GM21723 (cell line): ENCODE results near the gene OR8D4.
"Not testable (repeated sequence)": the region's sequence is repeated elsewhere in the genome, so short reads cannot be mapped to it uniquely, and the experiment has no call there.

Experiments used
- ATAC-seq: cut with Tn5 transposase; IDR thresholded peaks from one replicate; pipeline ENCODE4 v1.9.1; 2021; ENCODE audit warnings: mild to moderate bottlenecking, moderate library complexity; ENCODE audit not compliant: unreplicated experiment

Gene OR8D4

DNA sequence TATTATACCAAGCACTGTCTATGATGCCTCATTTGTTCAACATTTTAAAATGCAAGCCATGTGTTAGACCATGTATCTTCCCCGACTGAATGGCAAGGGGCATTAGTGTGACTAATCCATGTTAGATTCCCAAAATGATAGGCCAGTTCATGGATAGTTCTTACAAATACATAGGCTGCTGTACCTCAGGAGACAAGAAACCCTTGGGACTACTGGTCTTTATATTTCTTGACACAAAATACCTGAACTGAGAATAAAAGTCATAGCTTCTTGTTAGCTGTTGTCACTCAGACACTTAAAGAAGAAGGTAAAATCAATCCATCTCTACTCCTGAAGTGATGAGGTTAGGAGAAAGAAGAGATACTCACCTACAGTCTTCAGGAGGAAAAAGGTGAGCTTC, at the start of gene OR8D4:
Gene OR8D4 (plus strand): TSS at position 301 of the 400 bp plus-strand sequence. CDS start 4,265 bp downstream, outside the sequence.
- no peak for ATAC-seq

DNA sequence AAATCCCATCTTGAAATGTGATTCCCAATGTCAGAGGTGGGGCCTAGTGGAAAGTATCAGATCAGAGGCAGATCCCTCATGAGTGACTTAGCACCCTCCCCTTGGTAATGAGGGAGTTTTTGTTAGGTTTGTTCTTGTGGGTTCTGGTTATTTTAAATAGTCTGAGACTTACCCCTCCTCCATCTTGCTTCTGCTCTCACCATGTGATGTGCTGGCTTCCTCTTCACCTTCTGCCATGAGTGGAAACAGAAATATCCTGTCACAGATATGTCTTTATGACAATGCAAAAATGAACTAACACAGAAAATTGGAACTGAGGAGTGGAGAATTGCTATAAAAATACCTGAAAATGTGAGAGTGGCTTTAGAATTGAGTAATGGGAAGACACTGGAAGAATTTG, 49.6 kb upstream of the OR8D4 start:
- no peak for ATAC-seq

GRCh38 chr11:123853038-123853437, 48.9 kb upstream of the OR8D4 start:
- no peak for ATAC-seq

- no peak for ATAC-seq
These were observed 45.5 kb upstream of the OR8D4 start for GRCh38 chr11:123856444-123856843.

GRCh38 chr11:123859731-123860130, 42.2 kb upstream of the OR8D4 start:
- no peak for ATAC-seq

- ATAC-seq, result not testable (repeated sequence)
These were observed 36.7 kb upstream of the OR8D4 start for GRCh38 chr11:123865293-123865692.

GRCh38 chr11:123867795-123868194, 34.2 kb upstream of the OR8D4 start:
- ATAC-seq, result not testable (repeated sequence)

DNA sequence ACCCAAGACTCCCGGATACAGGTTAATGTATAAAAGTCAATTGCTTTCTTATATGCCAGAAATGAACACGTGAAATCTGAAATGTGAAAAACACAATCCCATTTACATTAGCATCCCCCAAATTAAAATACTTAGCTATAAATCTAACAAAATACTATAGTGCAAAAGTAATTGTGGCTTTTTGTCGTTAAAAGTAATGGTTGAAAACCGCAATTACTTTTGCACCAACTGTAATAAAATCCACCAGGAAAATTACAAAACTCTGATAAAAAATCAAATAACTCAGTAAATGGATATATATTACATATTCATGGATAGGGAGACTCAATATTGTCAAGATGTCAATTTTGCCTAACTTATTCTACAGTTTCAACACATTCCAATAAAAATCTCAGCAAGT, 21.1 kb upstream of the OR8D4 start:
- ATAC-seq, result no peak

- no peak for ATAC-seq
These were observed 16.4 kb upstream of the OR8D4 start, which contains the start of gene TMEM225 for GRCh38 chr11:123885570-123885969. TMEM225 (minus strand) TSS chr11:123885670; CDS start chr11:123885425, 245 bp downstream.

DNA sequence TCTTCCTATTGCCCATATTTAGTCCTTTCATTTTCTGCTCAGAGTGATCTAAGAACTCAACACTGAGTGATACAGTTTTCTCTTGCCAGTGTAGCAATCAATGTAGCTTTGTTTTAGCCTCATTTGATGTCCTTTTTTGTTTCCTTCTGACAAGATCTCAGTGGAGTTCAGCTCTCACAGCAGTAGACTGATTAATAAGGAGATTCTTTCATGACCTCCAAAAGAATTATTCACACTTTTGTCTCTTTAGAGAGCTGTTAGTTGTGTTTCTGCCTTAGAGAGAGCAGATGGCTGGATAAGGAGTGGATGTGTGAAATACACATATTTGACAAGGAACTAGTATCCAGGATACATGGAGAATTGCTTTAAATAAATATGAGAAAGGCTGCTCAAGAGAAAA, 9.9 kb upstream of the OR8D4 start:
- ATAC-seq, result no peak

DNA sequence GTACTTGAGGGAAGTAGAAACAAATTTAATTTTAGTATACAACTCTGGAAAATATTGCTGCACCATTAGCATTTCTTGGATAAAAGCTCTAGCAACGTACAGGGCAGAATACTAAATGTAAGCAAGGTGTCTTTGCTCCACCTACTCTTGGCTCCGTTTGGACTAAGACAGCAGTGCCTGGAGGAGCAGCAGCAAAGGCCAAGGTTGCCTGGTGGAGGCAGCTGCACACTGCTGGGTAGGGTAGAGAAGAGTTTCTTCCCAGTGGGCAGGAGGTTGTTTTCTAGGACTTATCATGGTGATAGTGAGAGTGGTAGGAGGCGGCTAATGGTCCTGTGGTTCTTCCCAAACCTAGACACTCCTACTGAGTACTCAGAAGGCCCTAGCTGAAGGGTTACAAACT, 2.2 kb upstream of the OR8D4 start:
- ATAC-seq, result no peak

GRCh38 chr11:123903932-123904331, 2.0 kb downstream of the OR8D4 start:
- ATAC-seq, result peak; percentile 92

DNA sequence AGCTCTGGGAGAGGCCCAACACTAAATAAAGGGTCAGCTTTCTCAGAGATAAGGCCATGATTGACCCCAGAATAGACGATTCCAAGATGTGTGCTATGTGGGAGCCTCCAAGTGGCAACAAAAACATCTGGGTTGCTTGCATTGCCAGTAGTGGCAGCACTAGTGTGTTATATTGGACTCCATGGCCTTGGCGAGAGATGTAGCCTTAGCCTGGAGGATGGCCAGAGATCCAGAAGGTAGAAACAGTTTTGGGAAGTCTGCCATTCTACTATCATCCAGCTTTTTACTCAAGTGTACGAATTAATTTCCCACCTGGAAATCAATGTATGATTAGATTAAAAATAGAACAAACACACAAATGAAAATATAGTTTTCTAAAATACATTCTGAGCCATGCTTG, 3.0 kb downstream of the OR8D4 start:
- ATAC-seq, result no peak

DNA sequence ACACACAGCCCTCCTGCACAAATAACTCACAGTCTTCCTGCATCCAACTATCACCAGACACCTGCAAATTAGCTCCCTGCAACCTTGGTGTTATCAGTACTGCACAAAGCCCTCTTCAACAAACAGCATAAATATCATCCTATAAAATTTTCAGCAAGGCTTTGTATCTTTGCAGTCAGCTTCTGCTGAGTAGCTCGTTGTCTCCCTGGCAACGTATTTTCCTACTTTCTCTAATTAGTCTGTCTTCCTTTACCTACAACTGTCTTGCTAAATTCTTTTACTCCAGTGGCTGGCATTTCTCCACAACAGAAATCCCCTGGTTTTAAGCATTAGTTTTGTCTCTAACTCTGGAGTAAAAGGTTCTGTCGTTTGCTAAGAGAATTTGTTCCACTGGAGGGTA, 3.9 kb downstream of the OR8D4 start:
- no peak for ATAC-seq

DNA sequence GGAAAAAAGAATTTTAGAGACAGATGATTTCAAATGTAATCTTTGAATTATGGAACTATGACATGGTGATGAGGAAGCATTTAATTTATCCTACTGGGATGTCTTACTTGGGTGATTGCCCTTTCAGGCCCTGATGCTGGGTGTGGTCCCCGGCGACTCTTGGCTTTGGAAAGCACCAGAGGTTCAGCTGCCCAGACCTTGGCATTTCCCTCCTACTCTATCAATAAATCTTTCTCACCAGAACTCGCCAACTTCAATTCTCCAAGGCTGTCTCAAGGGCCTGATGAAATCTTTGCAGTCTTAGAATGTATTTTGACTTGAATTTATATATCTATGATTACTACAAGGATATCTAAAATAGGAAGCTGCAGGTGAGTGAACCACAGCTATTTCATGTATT, 19.0 kb downstream of the OR8D4 start:
- no peak for ATAC-seq

GRCh38 chr11:123924027-123924426, 22.1 kb downstream of the OR8D4 start:
- no peak for ATAC-seq

DNA sequence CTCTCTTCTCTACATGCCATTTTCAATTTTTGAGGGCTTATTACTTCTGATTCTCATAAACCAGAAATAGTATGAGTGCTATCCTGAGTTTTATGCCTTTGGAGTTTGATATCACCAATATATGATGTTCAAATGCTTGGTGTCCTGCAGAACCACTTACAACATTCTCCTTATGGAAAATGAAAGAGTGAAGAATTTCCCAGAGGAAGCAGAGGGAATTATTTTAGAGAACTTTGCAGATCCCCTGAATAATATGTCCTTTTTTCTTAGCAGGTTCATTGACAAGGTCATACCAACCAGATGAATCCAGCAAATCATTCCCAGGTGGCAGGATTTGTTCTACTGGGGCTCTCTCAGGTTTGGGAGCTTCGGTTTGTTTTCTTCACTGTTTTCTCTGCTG, 37.4 kb downstream of the OR8D4 start, which contains the start of gene OR4D5:
Gene OR4D5 (plus strand): TSS at position 301 of the 400 bp plus-strand sequence. CDS start 0 bp downstream, at position 301.
- no peak for ATAC-seq

GRCh38 chr11:123942413-123942812, 40.4 kb downstream of the OR8D4 start:
- no peak for ATAC-seq

DNA sequence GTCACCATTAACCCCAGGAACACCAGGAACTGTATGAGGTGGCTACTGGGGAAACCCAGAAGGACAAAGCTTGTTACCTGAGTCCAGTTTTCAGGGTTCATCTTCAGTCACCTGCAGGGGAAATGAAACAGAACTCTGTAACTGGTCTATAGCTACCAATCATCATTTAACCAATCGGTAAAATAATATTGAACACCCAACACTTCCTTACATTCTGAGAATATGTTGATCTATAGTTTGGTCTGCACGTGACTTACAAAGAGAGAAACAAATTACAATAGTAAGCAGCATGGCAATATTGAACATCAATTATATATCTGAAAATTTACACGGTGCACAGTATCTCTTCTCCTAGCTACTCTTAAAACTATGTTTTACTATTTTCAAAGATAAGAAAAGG, 41.8 kb downstream of the OR8D4 start, which contains the start of gene OR6T1:
Gene OR6T1 (minus strand): TSS at position 101 of the 400 bp plus-strand sequence. CDS start 0 bp downstream, at position 101.
- ATAC-seq, result no peak

DNA sequence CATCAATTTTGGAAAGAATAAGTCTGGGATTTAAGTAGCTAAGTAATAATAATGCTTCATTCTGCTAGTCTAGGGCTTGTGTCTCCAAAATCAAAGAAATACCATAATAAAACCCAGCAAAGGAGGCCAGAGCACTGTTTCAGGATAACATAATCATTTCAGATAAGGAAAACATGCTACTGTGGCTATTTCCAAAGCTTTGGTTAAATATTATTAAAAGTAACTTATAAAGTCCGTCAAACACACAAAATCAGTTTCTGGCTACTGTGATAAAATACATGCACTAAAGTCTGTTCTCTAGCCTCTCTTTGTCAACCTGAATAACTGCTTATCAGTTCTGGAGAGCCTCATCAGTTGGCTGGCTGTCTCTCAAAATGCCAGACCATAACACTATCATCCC, 43.2 kb downstream of the OR8D4 start:
- ATAC-seq, result no peak

GRCh38 chr11:123956752-123957151, 54.8 kb downstream of the OR8D4 start:
- no peak for ATAC-seq
